A204.1 (cell line): ENCODE results near the gene ADD2.
"Not testable (repeated sequence)": the region's sequence is repeated elsewhere in the genome, so short reads cannot be mapped to it uniquely, and the experiment has no call there.

Experiments
- FAIRE-seq: peaks from 2 replicates; lab custom pipeline; 2012; peaks lifted over from hg19 to GRCh38; lab: Jason Lieb, UNC

ADD2 gene

DNA sequence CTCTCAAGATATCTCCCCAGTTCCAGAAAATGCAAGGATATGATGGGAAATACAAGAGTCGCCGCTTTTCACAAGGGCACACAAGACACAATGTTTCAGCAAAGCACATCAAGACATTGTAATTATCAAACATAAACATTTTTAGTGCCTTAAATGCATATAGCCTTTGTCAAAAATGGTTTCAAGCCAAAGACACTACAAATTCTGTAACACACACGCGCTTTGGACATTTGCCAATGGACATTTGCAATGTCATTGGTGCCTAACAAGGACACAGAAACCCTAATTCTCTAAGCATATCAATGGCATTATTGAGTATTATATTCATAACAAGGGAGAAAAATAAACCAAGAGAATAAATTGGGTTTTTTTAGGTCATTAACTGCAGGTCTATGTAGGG, 16.1 kb downstream of the ADD2 start:
- FAIRE-seq: no peak

GRCh38 chr2:70750320-70750719, 17.7 kb downstream of the ADD2 start:
- FAIRE-seq: no peak

- no peak for FAIRE-seq
These were observed 19.8 kb downstream of the ADD2 start for GRCh38 chr2:70748002-70748784.

DNA sequence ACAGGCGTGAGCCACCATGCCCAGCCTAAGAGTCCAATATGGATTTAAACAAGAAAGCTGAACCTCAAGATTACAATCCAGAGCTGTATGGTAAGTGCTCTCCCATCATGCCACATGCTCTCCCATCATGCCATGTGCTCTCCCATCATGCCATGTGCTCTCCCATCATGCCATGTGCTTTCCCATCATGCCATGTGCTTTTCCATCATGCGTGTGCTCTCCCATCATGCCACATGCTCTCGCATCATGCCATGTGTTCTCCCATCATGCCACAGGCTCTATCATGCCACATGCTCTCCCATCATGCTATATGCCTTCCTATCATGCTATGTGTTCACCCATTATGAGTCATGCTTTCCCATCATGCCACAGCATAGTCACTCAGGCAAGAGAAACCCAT, 20.7 kb downstream of the ADD2 start:
- no peak for FAIRE-seq

GRCh38 chr2:70746094-70746974, 21.7 kb downstream of the ADD2 start:
- FAIRE-seq: no peak

GRCh38 chr2:70745276-70745825, 22.6 kb downstream of the ADD2 start:
- FAIRE-seq: no peak

GRCh38 chr2:70744397-70744796, 23.6 kb downstream of the ADD2 start:
- FAIRE-seq: no peak

DNA sequence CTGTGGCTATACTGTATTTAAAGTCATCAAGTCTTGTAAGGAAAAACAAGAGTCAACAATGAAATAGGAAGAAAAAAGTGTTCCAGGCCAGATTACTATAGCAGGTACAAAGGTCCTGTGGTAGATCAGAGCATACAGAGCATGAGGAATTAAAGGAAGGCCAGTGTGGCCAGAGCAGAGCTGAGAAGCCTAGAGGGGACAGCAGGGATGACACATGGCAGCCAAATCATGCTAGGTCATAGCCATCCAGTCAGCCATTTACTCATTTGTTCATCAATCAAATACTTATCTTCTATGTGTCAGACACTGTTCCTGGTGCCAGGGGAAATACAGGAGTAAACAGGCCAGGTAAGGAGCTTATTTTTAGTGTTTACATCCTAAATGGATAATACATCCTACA, 24.3 kb downstream of the ADD2 start:
- FAIRE-seq: no peak

- FAIRE-seq: no peak
These were observed 24.9 kb downstream of the ADD2 start for GRCh38 chr2:70743068-70743467.

DNA sequence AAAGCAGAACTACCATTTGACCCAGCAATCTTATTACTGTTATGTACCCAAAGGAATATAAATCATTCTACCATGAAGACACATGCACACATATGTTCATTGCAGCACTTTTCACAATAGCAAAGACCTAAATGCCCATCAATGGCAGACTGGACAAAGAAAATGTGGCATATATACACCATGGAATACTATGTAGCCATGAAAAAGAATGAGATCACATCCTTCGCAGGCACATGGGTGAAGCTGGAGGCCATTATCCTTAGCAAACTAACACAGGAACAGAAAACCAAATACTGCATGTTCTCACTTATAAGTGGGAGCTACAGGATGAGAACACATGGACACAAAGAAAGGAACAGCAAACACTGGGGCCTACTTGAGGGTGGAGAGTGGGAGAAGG, 28.5 kb downstream of the ADD2 start:
- FAIRE-seq: not testable (repeated sequence)

- no peak for FAIRE-seq
These were observed 29.8 kb downstream of the ADD2 start for GRCh38 chr2:70738159-70738558.

DNA sequence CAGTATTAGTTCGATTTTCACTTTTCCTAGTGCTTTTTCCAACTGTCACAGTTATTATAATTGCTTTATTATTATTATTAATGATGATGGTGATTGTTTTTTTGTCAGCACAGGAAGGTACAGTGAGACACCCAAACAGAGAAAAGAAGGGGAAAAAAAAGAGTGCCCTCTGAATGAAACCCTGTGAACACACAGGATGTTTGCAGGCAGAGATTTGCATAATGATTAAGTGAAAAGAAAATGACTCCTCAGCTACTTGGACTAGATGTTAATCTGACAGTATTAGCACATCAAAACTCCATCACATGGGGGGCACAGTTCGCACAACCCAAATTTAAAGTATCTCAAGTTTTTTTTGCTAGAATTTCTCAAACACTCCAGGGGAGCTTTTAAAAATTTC, 32.9 kb downstream of the ADD2 start:
- no peak for FAIRE-seq

- FAIRE-seq: no peak
These were observed 34.3 kb downstream of the ADD2 start for GRCh38 chr2:70733646-70734180.

DNA sequence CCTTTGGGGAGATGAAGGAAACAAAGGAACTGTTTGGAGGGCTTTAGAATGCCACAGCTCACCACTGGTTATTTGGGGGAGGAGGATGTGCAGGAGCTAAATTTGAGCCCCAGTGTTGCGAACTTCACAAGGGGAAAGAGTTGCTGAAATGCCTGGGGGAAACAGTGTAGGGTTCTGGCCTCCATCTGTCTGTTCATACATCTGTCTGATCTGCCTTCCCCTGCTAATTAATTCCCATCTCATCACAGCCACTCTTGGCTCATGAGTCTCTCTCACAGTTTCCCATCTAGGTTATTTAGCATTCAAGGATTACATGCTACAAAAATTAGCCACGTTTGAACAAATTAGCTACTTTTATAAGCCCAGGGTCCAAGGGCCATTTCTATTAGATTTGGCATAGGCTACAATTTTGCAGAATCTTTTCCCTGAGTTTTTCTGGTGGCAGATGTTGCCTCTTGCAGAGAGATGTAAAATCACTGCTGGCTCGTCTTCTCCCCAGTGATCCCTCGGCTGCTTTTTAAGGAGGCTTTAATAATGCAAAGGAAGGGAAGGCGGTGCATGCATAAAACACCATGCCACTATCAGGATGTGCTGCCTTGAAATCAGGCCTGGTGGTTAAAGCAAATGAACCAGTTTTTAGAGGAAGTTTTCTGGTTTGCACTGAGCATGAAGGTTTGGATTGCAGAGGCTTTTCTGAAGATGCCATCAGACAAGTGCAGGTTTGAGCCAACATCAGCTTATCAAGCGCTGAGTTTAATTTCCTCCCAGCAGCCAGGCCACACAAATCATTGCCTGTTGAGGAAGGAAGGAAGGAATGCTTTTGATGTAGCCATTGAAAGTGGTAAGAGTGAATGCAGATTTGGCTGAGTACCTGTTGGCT, 35.0 kb downstream of the ADD2 start:
- no peak for FAIRE-seq

- FAIRE-seq: no peak
These were observed 37.3 kb downstream of the ADD2 start for GRCh38 chr2:70730730-70731129.

GRCh38 chr2:70729647-70730046, 38.4 kb downstream of the ADD2 start:
- FAIRE-seq: no peak

- no peak for FAIRE-seq
These were observed 39.9 kb downstream of the ADD2 start for GRCh38 chr2:70728128-70728527.

DNA sequence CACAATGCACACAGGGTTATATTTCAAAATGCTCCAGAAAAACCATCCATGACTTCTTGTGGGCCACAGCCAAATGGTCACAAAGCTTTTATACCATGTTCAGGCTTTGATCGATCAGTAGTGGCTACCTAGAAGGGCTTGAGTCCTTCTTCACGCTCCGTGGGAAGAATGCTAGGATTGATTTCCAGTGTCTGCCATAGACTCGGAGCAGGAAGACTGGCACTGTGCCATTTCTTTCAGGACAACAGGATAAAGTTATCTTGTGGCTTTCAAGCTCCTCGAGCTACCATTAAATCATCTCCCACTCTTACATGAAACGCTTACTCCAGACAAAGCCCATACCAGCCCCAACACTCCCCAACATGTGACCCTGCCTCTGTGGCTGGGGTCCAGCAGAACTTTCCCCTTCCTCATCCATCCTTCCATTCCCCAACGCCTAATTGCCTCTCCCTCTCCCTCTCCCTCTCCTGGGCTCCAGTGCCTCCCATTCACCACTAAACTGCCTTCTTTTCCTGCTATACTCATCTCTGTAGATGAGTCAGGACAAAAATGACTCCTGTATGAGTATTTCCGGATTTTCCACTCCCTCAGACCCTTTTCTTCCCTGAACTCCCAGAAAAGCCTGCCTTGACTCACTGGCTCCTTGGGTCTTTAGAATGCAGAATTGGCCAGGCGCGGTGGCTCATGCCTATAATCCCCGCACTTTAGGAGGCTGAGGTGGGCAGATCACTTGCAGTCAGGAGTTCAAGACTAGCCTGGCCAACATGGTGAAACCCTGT, 40.9 kb downstream of the ADD2 start:
- FAIRE-seq: no peak

GRCh38 chr2:70725505-70725904, 42.5 kb downstream of the ADD2 start:
- no peak for FAIRE-seq

DNA sequence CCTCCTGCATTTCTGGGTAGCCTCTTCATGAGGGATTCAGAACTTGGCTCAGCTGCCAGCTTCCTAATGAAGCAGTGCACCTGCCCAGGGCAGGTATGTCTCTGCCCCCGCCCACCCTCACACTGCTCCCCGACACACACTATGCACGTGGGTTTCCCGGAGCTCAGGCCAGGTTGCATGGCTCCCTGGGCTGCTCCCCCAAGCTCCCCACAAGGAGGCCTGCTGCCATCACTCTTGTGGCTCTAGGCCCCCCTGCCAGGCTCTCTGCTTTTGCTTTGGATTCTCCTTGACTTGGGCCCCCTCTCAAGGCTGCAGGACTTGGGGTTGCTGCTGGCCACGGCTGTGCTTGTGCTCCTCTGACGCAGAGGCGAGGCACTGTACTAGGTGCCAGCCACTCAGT, 43.6 kb downstream of the ADD2 start:
- no peak for FAIRE-seq

DNA sequence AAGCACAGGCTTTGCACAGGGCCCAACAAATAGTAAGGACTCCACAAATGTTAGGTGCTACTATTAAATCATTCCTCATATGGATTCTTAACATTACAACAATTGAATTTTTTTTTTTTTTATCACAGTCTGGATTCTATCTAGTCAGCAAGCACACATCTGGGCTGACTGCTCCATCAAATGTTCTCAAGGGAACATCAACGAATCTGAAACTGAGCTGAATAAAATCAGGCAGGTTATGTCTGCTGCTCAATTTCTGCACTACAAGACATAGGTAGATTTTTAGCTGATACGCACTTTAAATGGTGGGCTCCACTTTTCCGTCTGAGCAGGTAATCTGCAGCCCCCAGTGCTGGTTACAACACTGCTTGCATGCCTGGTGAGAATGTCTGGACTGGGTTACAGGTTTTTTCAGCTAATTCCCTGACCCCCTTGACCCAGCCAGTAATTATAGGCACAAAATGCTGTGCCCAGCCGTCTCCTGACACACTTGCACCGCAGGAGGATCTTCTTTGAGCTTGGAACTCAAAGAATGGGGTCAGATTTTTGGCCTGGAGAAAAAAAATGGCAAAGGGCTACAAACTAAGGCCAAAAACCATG, 44.6 kb downstream of the ADD2 start:
- no peak for FAIRE-seq
